Measurements from ENCODE around the gene RTCA.
A peak's percentile ranks its signal among the peaks of the same experiment; 100 is the strongest.
"Not testable (repeated sequence)": the region's sequence is repeated elsewhere in the genome, so short reads cannot be mapped to it uniquely, and the experiment has no call there.

Gene RTCA

DNA sequence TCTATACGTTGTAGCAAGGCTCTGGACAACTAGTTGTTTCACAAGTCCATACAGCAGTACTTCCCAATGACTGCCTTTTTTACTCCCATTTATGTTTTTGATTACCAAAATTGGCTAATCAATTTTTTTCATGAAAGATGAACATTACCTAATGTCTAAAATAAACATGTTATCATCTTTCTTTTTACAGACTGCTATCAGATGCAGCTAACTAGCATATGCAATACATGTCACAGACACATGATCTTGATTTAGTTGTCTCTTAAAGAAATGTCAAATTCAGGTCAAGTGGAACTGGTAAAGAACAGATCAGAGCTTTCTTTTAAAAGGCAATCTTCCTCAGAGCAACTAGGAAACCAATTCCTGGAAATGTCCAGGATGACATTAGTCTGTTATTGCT lies 15.8 kb upstream of the RTCA start:
- Histone ChIP-seq H3K4me3 (ENCODE audit: low read depth, low read length) (peak overlapping the region; percentile 69), H3K36me3 (no peaks in the 10 kb centered on the region), H3K9me3 (ENCODE audit: severe bottlenecking) (no peaks in the 10 kb centered on the region), H3K27me3 (ENCODE audit: insufficient read depth, low read depth, severe bottlenecking) (no peaks in the 10 kb centered on the region), H3K27ac (no peak overlapping the region)
- TF ChIP-seq, protein P1, sequence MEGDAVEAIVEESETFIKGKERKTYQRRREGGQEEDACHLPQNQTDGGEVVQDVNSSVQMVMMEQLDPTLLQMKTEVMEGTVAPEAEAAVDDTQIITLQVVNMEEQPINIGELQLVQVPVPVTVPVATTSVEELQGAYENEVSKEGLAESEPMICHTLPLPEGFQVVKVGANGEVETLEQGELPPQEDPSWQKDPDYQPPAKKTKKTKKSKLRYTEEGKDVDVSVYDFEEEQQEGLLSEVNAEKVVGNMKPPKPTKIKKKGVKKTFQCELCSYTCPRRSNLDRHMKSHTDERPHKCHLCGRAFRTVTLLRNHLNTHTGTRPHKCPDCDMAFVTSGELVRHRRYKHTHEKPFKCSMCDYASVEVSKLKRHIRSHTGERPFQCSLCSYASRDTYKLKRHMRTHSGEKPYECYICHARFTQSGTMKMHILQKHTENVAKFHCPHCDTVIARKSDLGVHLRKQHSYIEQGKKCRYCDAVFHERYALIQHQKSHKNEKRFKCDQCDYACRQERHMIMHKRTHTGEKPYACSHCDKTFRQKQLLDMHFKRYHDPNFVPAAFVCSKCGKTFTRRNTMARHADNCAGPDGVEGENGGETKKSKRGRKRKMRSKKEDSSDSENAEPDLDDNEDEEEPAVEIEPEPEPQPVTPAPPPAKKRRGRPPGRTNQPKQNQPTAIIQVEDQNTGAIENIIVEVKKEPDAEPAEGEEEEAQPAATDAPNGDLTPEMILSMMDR (IDR thresholded peaks at IDR 0.05; ENCODE audit: low read depth, low read length): no peak
- no peak for DNase-seq

DNA sequence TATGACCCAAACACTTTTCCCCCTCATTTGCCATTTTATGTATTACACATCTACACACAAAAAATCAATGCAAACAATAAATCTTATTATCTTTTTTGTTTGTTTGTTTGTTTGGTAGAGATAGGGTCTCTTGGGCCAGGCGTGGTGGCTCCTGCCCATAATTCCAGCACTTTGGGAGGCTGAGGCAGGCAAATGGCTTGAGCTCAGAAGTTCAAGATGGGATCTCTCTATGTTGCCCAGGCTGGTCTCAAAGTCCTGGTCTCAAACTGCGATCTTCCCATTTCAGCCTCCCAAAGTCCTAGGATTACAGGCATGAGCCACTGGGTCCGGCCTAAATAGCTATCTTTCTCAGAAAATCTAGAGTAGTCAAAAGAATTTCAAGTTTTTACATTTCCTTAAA lies 15.2 kb upstream of the RTCA start:
- TF ChIP-seq, protein P1 (IDR thresholded peaks at IDR 0.05; ENCODE audit: low read depth, low read length): no peak

DNA sequence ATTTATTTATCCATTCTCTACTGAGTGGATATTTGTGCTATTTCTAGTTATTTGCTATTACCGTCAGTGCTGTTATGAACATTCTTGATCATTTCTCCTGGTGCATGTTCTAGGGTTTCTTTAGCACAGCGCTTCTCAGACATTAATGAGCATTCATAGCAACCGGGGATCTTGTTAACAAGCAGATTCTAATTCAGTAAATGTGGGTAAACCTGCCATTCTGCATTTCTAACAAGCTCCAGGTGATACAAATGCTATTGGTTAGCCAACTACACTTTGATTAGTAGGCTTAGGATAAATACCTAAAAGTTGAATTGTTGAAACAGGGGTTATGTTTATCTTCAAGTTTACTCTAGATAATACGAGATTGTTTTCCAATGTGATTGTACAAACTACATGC lies 13.1 kb upstream of the RTCA start:
- TF ChIP-seq, protein P1 (IDR thresholded peaks at IDR 0.05; ENCODE audit: low read depth, low read length): no peak
- H3K36me3 ChIP-seq: no peaks in the 10 kb centered on the region
- H3K27ac ChIP-seq: no peak overlapping the region
- no peaks in the 10 kb centered on the region for H3K27me3 ChIP-seq (ENCODE audit: insufficient read depth, low read depth, severe bottlenecking)
- no peaks in the 10 kb centered on the region for H3K9me3 ChIP-seq (ENCODE audit: severe bottlenecking)
- H3K4me3 ChIP-seq (ENCODE audit: low read depth, low read length): no peak overlapping the region
- no peak for DNase-seq

More for the DNA sequence above, 15.2 kb upstream of the RTCA start:
- Histone ChIP-seq H3K36me3 (no peaks in the 10 kb centered on the region), H3K27ac (no peak overlapping the region), H3K4me3 (ENCODE audit: low read depth, low read length) (no peak overlapping the region), H3K9me3 (ENCODE audit: severe bottlenecking) (no peaks in the 10 kb centered on the region), H3K27me3 (ENCODE audit: insufficient read depth, low read depth, severe bottlenecking) (no peaks in the 10 kb centered on the region)
- no peak for DNase-seq

DNA sequence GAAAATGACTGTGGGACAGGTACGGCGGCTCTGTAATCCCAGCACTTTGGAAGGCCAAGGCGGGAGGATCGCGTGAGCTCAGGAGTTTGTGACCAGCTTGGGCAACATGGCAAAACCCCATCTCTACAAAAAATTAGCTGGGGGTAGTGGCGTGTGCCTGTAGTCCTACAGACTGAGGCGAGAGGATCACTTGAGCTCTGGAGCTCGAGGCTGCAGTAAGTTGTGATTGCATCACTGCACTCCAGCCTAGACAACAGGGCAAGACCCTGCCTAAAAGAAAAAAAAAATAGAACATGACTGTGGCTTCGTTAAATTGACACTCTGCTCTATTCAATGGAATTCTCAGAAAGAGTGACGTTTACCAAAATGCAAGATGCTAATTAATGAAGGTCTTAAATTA lies 12.5 kb upstream of the RTCA start:
- no peak for DNase-seq
- Histone ChIP-seq H3K4me3 (ENCODE audit: low read depth, low read length) (no peak overlapping the region), H3K27ac (no peak overlapping the region), H3K27me3 (ENCODE audit: insufficient read depth, low read depth, severe bottlenecking) (no peaks in the 10 kb centered on the region), H3K9me3 (ENCODE audit: severe bottlenecking) (no peaks in the 10 kb centered on the region), H3K36me3 (no peaks in the 10 kb centered on the region)
- TF ChIP-seq, protein P1 (IDR thresholded peaks at IDR 0.05; ENCODE audit: low read depth, low read length): no peak

DNA sequence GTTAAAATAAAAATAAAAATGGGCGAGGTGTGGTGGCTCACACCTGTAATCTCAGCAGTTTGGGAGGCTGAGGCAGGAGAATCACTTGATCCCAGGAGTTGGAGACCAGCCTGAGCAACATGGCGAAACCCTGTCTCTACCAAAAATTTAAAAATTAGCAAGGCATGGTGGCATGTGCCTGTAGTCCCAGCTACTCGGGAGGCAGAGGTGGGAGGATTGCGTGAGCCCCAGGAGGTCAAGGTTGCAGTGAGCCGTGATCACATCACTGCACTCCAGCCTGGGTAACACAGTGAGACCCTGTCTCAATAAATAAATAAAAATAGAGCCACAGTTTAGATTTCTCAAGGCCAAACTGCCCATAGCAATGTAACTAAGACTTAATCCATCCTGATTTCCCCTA lies 9.7 kb upstream of the RTCA start:
- not testable (repeated sequence) for H3K4me3 ChIP-seq (ENCODE audit: low read depth, low read length); H3K27ac ChIP-seq; H3K9me3 ChIP-seq (ENCODE audit: severe bottlenecking); H3K36me3 ChIP-seq; DNase-seq; H3K27me3 ChIP-seq (ENCODE audit: insufficient read depth, low read depth, severe bottlenecking)

DNA sequence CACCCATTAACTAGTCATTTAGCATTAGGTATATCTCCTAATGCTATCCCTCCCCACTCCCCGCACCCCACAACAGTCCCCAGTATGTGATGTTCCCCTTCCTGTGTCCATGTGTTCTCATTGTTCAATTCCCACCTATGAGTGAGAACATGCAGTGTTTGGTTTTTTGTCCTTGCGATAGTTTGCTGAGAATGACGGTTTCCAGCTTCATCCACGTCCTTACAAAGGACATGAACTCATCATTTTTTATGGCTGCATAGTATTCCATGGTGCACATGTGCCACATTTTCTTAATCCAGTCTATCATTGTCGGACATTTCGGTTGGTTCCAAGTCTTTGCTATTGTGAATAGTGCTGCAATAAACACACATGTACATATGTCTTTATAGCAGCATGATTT lies 7.6 kb upstream of the RTCA start:
- not testable (repeated sequence) for H3K4me3 ChIP-seq (ENCODE audit: low read depth, low read length); DNase-seq; H3K27me3 ChIP-seq (ENCODE audit: insufficient read depth, low read depth, severe bottlenecking); H3K9me3 ChIP-seq (ENCODE audit: severe bottlenecking); H3K36me3 ChIP-seq; H3K27ac ChIP-seq

DNA sequence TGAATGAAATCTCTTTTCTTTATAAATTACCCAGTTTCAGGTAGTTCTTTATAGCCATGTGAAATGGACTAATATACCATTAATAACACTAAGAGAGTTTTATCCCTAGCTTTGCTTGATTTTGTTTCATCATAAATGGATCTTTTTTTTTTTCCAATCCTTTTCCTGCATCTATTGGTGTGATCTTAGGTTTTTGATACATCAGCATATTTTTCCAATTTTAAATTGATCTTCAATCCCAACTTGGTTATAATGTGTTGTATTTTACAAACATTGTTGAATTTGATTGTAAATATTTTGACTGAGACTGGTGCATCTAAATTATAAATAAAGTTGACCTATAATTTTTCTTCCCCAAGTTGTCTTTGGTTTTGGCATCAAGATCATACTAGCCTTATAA lies 4.3 kb upstream of the RTCA start:
- H3K36me3 ChIP-seq: no peaks in the 10 kb centered on the region
- H3K27me3 ChIP-seq (ENCODE audit: insufficient read depth, low read depth, severe bottlenecking): no peaks in the 10 kb centered on the region
- DNase-seq: no peak
- TF ChIP-seq, protein P1 (IDR thresholded peaks at IDR 0.05; ENCODE audit: low read depth, low read length): no peak
- peaks cover 4% of the 10 kb centered on the region for H3K9me3 ChIP-seq (ENCODE audit: severe bottlenecking)
- no peak overlapping the region for H3K27ac ChIP-seq
- H3K4me3 ChIP-seq (ENCODE audit: low read depth, low read length): no peak overlapping the region

DNA sequence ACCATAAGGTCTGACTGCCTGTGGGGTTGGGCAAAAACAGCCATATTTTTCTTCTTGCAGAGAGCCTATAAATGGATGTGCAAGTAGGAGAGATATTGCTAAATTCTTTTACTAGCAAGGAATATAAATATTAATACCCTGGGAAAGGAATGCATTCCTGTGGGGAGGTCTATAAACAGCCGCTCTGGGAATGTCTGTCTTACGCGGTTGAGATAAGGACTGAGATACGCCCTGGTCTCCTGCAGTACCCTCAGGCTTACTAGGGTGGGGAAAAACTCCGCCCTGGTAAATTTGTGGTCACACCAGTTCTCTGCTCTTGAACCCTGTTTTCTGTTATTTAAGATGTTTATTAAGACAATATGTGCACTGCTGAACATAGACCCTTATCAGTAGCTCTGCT lies 1.9 kb upstream of the RTCA start:
- peaks cover 12% of the 10 kb centered on the region for H3K36me3 ChIP-seq
- H3K9me3 ChIP-seq (ENCODE audit: severe bottlenecking); H3K4me3 ChIP-seq (ENCODE audit: low read depth, low read length); DNase-seq; H3K27me3 ChIP-seq (ENCODE audit: insufficient read depth, low read depth, severe bottlenecking); H3K27ac ChIP-seq: not testable (repeated sequence)
